HepG2 (cell line): Measurements from ENCODE around the gene ZFP14. TPM values are rescaled to one million over a fixed set of nuclear protein-coding genes. Genes with fewer than 3 reads are reported as not detected.

Experiments used
- ATAC-seq: fragments of 200-7000 bp; cut with Tn5 transposase; 3 replicates; pipeline ENCODE4 v1.9.1; 2020; ENCODE audit warnings: mild to moderate bottlenecking, moderate library complexity
- BruUV-seq: library from RNA; stranded (reverse); fragments of 400-500 nt; replicated peaks from 2 replicates; lab custom pipeline; 2021; lab: Mats Ljungman, UMichigan
- CTCF ChIA-PET: fragments of 300-600 bp; formaldehyde crosslinking; extraction: SDS; loops from one replicate; lab custom pipeline; 2021; ENCODE audit warnings: low total read pairs, inconsistent platforms, low intra/inter-chr PET ratio; lab: Yijun Ruan, JAX
- POLR2A ChIA-PET: fragments of 350-600 bp; sonication (Branson Sonifier 250); formaldehyde crosslinking; loops from one replicate; lab custom pipeline; 2020; ENCODE audit warnings: antibody characterized with exemption, inconsistent platforms; lab: Yijun Ruan, JAX
- DNase-seq: peaks from one replicate; pipeline ENCODE4 v3.0.0-alpha.2; 2015; ENCODE audit warnings: low spot score
- FAIRE-seq: peaks from 3 replicates; lab custom pipeline; 2011; peaks lifted over from hg19 to GRCh38; lab: Jason Lieb, UNC
- H2AFZ ChIP-seq: one replicate; pipeline ENCODE4 v1.6.1; 2011; ENCODE audit warnings: low read length, inconsistent platforms
- H3K27ac ChIP-seq: fragments of 300-600 bp; 3 replicates; pipeline ENCODE4 v1.8.0; 2011; ENCODE audit warnings: mixed run types, mild to moderate bottlenecking, mixed read lengths, low read length, inconsistent platforms; ENCODE audit not compliant: insufficient read depth; ENCODE audit errors: extremely low read length
- H3K27me3 ChIP-seq, 2 experiments: fragments of 200-600 bp in 1 of 2; 2 replicates in 1 of 2; 3 replicates in 1 of 2; pipeline versions ENCODE4 v1.6.0 to v1.8.0; 2011; ENCODE audit warnings: low read length in 2 of 2, mild to moderate bottlenecking in 2 of 2, moderate library complexity in 2 of 2, inconsistent platforms in 1 of 2; ENCODE audit not compliant: insufficient read depth in 2 of 2, control insufficient read depth in 1 of 2
- H3K36me3 ChIP-seq, 2 experiments: fragments of 200-600 bp in 1 of 2; replicated peaks in 1 of 2; 2 replicates in 1 of 2; 3 replicates in 1 of 2; pipeline versions ENCODE4 v1.5.1 to v1.8.0; 2011; ENCODE audit warnings: low read length in 2 of 2, inconsistent platforms in 1 of 2; ENCODE audit not compliant: insufficient read depth in 2 of 2, control insufficient read depth in 1 of 2
- H3K4me1 ChIP-seq: 2 replicates; pipeline ENCODE4 v1.5.1; 2012; ENCODE audit warnings: low read length, inconsistent platforms; ENCODE audit not compliant: insufficient read depth
- H3K4me2 ChIP-seq: 2 replicates; pipeline ENCODE4 v1.6.0; 2011; ENCODE audit warnings: low read depth, low read length, inconsistent platforms
- H3K4me3 ChIP-seq, 3 experiments: fragments of 200-600 bp in 1 of 3; sonication (generic), shearing (Covaris generic) in 1 of 3; replicated peaks in 1 of 3; 2 replicates each; pipeline ENCODE4 v1.5.1; 2011 to 2016; ENCODE audit warnings: low read length in 3 of 3, inconsistent platforms in 2 of 3, low read depth in 2 of 3, mild to moderate bottlenecking in 2 of 3, control low read depth in 1 of 3, mixed read lengths in 1 of 3; ENCODE audit not compliant: insufficient read depth in 1 of 3
- H3K79me2 ChIP-seq: one replicate; pipeline ENCODE4 v1.6.1; 2011; ENCODE audit warnings: low read length, inconsistent platforms; ENCODE audit not compliant: insufficient read depth
- H3K9ac ChIP-seq: 2 replicates; pipeline ENCODE4 v1.6.0; 2011; ENCODE audit warnings: mild to moderate bottlenecking, low read depth, low read length, inconsistent platforms; ENCODE audit not compliant: insufficient read depth
- H3K9me3 ChIP-seq: 2 replicates; pipeline ENCODE4 v1.5.1; 2012; ENCODE audit warnings: mild to moderate bottlenecking, low read length
- H4K20me1 ChIP-seq: 2 replicates; pipeline ENCODE4 v1.6.0; 2011; ENCODE audit warnings: inconsistent platforms, mild to moderate bottlenecking, low read length, moderate library complexity; ENCODE audit not compliant: insufficient read depth
- ATRX ChIP-seq: sonication (generic); formaldehyde crosslinking; IDR thresholded peaks from 2 replicates; pipeline ENCODE4 v1.4.0; 2020; ENCODE audit warnings: missing genetic modification reagents, borderline replicate concordance
- EP300 ChIP-seq, 3 experiments: sonication (generic) in 1 of 3; formaldehyde crosslinking in 1 of 3; IDR thresholded peaks; 2 replicates each; pipeline versions ENCODE4 v1.5.1 to v1.6.1; 2011 to 2020; ENCODE audit warnings: low read depth in 2 of 3, low read length in 2 of 3, borderline replicate concordance in 1 of 3, improper control_type of control experiment in 1 of 3, mild to moderate bottlenecking in 1 of 3, missing genetic modification reagents in 1 of 3, moderate library complexity in 1 of 3
- FOSL2 ChIP-seq: sonication (generic); formaldehyde crosslinking; IDR thresholded peaks from 2 replicates; pipeline ENCODE4 v1.4.0; 2020; ENCODE audit warnings: missing genetic modification reagents
- MXD3 ChIP-seq: IDR thresholded peaks from 2 replicates; pipeline ENCODE4 v1.6.1; 2016; ENCODE audit warnings: mild to moderate bottlenecking, missing biosample characterization, missing genetic modification reagents
- PATZ1 ChIP-seq: sonication (generic); formaldehyde crosslinking; IDR thresholded peaks from 2 replicates; pipeline ENCODE4 v1.4.0; 2020; ENCODE audit warnings: missing genetic modification reagents
- WGBS: methylation state at CpG from one replicate; pipeline ENCODE4 v1.1.6; 2017; ENCODE audit warnings: low lambda C conversion rate; 5-methylcytosine and 5-hydroxymethylcytosine counted together
- in situ Hi-C: cut with HindIII; loops from 2 replicates; pipeline ENCODE4 v1.10.0; 2017; ENCODE audit warnings: low pct_unique_long_range_greater_than_20kb; ENCODE audit not compliant: extremely low pct_ligation_motif_present
- intact Hi-C: fragments of 100-400 bp; cut with micrococcal nuclease; formaldehyde crosslinking; loops from one replicate; pipeline ENCODE4 v1.10.0; 2022; ENCODE audit not compliant: unreplicated experiment
- polyA plus RNA-seq, 8 experiments: library from polyadenylated mRNA; depleted of rRNA in 3 of 8; stranded (reverse) in 7 of 8; unstranded in 1 of 8; fragments of >200 nt; fragmentation: Illumina TruSeq in 4 of 8; extraction: Trizol in 4 of 8; gene quantifications; 2 replicates each; pipeline versions ENCODE4 v1.2.1 to v1.2.3, GENCODE V29; 2011 to 2016; ENCODE audit warnings: low read depth in 4 of 8, missing spikeins in 1 of 8, mixed read lengths in 1 of 8; ENCODE audit not compliant: insufficient read depth in 1 of 8
- total RNA-seq, 5 experiments: library from RNA; depleted of rRNA; stranded (reverse); fragments of >200 nt; fragmentation: Illumina TruSeq; extraction: Trizol; gene quantifications; 2 replicates each; pipeline ENCODE4 v1.2.3, GENCODE V29; 2016; ENCODE audit warnings: low read depth in 1 of 5

ZFP14 gene
- total and polyA plus RNA-seq, 2 of the 13 experiments (the other 11 are each of a cell fraction or from before 2014, with no cell fraction given), result 2.0 to 5.0 TPM

- in situ Hi-C loops, result no loop called here
Observed at GRCh38 chr19:36421749-36422481, 42.9 kb upstream of the ZFP14 start.

GRCh38 chr19:36420961-36421748, 42.2 kb upstream of the ZFP14 start:
- TF ChIP-seq PATZ1 (CRISPR knock-in tag) (no peak), EP300 (IDR thresholded peaks at IDR 0.05; ENCODE audit: low read depth in 2 of 2, low read length in 2 of 2) (no peak), EP300 (CRISPR knock-in tag; IDR thresholded peaks at IDR 0.05; ENCODE audit: borderline replicate concordance) (no peak), MXD3 (CRISPR knock-in tag) (no peak)
- TF ChIP-seq, all 625 proteins: peak for 0
- Histone ChIP-seq H3K4me3 (no peak overlapping the region), H3K4me1 (peaks cover 9% of the 10 kb centered on the region; the same call in 1 of the 2 replicates), H3K4me2 (no peak overlapping the region), H3K9ac (no peak overlapping the region), H3K36me3 (no peaks in the 10 kb centered on the region), H4K20me1 (no peaks in the 10 kb centered on the region), H3K79me2 (peaks cover 13% of the 10 kb centered on the region), H2AFZ (no peak overlapping the region), H3K27me3 (no peaks in the 10 kb centered on the region; a peak in 1 of 5 replicates), H3K9me3 (peaks cover 16% of the 10 kb centered on the region), H3K27ac (no peak overlapping the region)
- no peak for ATAC-seq
- 81% methylated on average over 46 of the region's 61 CpGs for WGBS
- CTCF ChIA-PET, result no interaction called here
- intact Hi-C loops (no loop called here), in situ Hi-C loops (no loop called here)
- BruUV-seq, result no TSS peak
- no peak for DNase-seq
- no peak for FAIRE-seq
- POLR2A ChIA-PET, result interaction anchor here (1.2 kb wide), 1 partner anchor 68 kb away, joined by 4 read pairs; the partner anchor contains the start of gene ZNF566

More at GRCh38 chr19:36421749-36422481, 42.9 kb upstream of the ZFP14 start:
- 57% methylated on average over 11 of the region's 33 CpGs for WGBS
- Histone ChIP-seq H3K27ac (no peak overlapping the region), H3K9ac (no peak overlapping the region), H2AFZ (no peak overlapping the region), H3K27me3 (no peaks in the 10 kb centered on the region; a peak in 1 of 5 replicates), H3K4me2 (no peak overlapping the region), H3K9me3 (peaks cover 16% of the 10 kb centered on the region), H3K4me3 (no peak overlapping the region), H3K79me2 (peaks cover 13% of the 10 kb centered on the region), H3K4me1 (peaks cover 9% of the 10 kb centered on the region; the same call in 1 of the 2 replicates), H4K20me1 (no peaks in the 10 kb centered on the region), H3K36me3 (no peaks in the 10 kb centered on the region)
- ChIA-PET CTCF (no interaction called here), POLR2A (interaction anchor here (1.2 kb wide), 1 partner anchor 67 kb away, joined by 4 read pairs; the partner anchor contains the start of gene ZNF566)
- ATAC-seq (no peak), DNase-seq (no peak), FAIRE-seq (no peak)
- BruUV-seq, result no TSS peak
- TF ChIP-seq FOSL2 (CRISPR knock-in tag), result peak; percentile 36; the same call in 1 of the 2 replicates
- TF ChIP-seq ATRX (CRISPR knock-in tag), result no peak
- intact Hi-C loops, result no loop called here
